ENCODE data around the gene ALG14.
"Not testable (repeated sequence)": the region's sequence is repeated elsewhere in the genome, so short reads cannot be mapped to it uniquely, and the experiment has no call there.

The ALG14 gene

DNA sequence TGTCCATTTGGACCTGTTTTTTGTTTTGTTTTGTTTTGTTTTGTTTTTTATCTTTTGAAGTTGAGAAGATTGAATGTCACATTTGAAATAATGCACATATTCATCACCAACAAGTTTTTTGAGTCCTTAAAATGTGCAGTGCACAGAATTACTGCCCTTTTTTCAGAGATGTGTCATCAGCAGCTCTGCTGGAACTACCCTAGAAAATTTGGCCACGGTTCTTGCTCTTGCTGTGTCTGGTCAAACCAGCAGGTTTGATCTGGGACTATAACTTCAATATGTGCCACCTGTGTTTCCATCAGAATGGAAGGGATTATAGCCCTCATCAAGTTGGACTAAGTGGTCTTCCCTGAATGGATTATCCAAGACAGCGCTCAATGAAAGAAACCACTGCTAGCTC lies 121.7 kb downstream of the ALG14 start:
- no peak for DNase-seq (ENCODE audit: low read depth in 1 of 2, low spot score in 1 of 2)
- no peak overlapping the region for H3K27ac ChIP-seq (replicated peaks)

DNA sequence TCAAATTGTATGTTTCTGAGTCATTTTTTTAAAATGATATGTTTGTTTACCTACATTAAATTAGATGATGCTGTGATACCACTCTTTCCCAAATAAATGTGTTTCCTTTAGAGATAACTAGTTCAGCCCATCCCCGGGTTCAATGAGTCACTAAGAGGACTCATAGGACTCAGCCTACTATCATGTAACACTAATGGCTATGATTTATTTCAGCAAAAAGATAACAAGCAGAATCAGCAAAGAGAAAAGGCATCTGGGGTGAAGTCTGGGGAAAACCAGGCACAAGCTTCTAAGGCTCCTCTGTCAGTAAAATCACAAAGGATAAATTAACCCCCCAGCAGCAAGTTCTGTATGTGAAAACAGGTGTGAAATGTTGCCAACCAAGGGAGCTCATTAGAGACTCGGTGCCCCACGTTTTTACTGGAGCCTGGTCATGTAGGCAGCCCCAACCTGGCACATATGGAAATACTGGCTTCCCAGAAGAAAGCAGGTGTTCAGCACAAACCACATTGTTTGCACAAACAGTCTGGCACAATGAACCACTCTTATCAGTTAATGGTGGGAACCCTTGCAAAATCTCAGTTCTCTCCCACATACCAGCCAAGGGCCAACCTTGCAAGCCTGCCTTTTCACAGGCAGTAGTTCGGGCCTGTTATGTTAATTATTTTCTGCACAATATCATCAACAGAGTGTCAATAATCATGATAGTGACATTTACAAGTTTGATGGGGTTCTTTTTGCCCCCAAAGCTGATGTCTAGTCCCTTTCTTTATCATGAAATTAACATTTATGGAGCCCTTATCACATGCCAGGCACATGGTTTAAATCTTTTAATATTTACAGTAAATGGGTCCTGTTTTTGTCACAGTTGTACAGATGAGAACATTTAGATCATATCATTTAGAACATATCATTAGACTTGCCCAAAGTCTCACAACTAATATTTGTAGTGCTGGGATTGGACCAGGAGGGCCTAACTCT lies 122.8 kb downstream of the ALG14 start:
- no peak for DNase-seq (ENCODE audit: low read depth in 1 of 2, low spot score in 1 of 2)
- no peak overlapping the region for H3K27ac ChIP-seq (replicated peaks)
- TF ChIP-seq SPI1 (IDR thresholded peaks at IDR 0.05; ENCODE audit: borderline replicate concordance, low read depth) (no peak), POLR2AphosphoS5 (IDR thresholded peaks at IDR 0.05; ENCODE audit: low read depth) (no peak)

More for the DNA sequence above, 121.7 kb downstream of the ALG14 start:
- TF ChIP-seq POLR2AphosphoS5 (IDR thresholded peaks at IDR 0.05; ENCODE audit: low read depth) = no peak
- TF ChIP-seq, protein P1, sequence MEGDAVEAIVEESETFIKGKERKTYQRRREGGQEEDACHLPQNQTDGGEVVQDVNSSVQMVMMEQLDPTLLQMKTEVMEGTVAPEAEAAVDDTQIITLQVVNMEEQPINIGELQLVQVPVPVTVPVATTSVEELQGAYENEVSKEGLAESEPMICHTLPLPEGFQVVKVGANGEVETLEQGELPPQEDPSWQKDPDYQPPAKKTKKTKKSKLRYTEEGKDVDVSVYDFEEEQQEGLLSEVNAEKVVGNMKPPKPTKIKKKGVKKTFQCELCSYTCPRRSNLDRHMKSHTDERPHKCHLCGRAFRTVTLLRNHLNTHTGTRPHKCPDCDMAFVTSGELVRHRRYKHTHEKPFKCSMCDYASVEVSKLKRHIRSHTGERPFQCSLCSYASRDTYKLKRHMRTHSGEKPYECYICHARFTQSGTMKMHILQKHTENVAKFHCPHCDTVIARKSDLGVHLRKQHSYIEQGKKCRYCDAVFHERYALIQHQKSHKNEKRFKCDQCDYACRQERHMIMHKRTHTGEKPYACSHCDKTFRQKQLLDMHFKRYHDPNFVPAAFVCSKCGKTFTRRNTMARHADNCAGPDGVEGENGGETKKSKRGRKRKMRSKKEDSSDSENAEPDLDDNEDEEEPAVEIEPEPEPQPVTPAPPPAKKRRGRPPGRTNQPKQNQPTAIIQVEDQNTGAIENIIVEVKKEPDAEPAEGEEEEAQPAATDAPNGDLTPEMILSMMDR (IDR thresholded peaks at IDR 0.05; ENCODE audit: insufficient read depth, low read length) = no peak
- Histone ChIP-seq H3K27me3 (ENCODE audit: insufficient read depth, poor library complexity, severe bottlenecking) (no peaks in the 10 kb centered on the region), H3K4me3 (replicated peaks; ENCODE audit: insufficient read depth, low read length) (no peak overlapping the region)

DNA sequence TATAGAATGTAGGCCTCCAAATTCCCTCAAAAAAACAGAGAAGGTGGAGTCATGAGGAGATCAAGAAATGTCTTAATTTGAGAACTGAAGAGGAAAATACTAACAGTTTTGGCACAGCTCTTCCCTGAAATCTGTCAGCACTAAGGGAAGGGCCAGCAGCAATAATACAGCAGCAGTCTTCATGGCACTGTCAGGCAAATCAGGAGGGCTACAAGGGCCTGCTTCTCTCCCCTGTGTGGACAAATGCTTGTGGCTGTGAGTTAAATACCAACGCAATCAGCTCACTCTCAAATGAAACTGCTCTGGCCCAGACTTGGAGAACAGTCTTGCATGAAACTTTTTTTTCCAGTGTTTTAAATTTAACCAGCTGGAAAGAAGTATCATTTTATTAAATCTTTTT lies 125.3 kb downstream of the ALG14 start:
- no peak for DNase-seq (ENCODE audit: low read depth in 1 of 2, low spot score in 1 of 2)
- Histone ChIP-seq H3K4me3 (replicated peaks; ENCODE audit: insufficient read depth, low read length) (no peak overlapping the region), H3K27me3 (ENCODE audit: insufficient read depth, poor library complexity, severe bottlenecking) (no peaks in the 10 kb centered on the region), H3K27ac (replicated peaks) (no peak overlapping the region)
- no peak for TF ChIP-seq GABPA (IDR thresholded peaks at IDR 0.05; ENCODE audit: low read depth)
- TF ChIP-seq, protein P2, sequence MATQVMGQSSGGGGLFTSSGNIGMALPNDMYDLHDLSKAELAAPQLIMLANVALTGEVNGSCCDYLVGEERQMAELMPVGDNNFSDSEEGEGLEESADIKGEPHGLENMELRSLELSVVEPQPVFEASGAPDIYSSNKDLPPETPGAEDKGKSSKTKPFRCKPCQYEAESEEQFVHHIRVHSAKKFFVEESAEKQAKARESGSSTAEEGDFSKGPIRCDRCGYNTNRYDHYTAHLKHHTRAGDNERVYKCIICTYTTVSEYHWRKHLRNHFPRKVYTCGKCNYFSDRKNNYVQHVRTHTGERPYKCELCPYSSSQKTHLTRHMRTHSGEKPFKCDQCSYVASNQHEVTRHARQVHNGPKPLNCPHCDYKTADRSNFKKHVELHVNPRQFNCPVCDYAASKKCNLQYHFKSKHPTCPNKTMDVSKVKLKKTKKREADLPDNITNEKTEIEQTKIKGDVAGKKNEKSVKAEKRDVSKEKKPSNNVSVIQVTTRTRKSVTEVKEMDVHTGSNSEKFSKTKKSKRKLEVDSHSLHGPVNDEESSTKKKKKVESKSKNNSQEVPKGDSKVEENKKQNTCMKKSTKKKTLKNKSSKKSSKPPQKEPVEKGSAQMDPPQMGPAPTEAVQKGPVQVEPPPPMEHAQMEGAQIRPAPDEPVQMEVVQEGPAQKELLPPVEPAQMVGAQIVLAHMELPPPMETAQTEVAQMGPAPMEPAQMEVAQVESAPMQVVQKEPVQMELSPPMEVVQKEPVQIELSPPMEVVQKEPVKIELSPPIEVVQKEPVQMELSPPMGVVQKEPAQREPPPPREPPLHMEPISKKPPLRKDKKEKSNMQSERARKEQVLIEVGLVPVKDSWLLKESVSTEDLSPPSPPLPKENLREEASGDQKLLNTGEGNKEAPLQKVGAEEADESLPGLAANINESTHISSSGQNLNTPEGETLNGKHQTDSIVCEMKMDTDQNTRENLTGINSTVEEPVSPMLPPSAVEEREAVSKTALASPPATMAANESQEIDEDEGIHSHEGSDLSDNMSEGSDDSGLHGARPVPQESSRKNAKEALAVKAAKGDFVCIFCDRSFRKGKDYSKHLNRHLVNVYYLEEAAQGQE (IDR thresholded peaks at IDR 0.05; ENCODE audit: insufficient replicate concordance, low read depth) = no peak

More for the DNA sequence above, 122.8 kb downstream of the ALG14 start:
- H3K4me3 ChIP-seq (replicated peaks; ENCODE audit: insufficient read depth, low read length) = no peak overlapping the region
- H3K27me3 ChIP-seq (ENCODE audit: insufficient read depth, poor library complexity, severe bottlenecking) = no peaks in the 10 kb centered on the region

DNA sequence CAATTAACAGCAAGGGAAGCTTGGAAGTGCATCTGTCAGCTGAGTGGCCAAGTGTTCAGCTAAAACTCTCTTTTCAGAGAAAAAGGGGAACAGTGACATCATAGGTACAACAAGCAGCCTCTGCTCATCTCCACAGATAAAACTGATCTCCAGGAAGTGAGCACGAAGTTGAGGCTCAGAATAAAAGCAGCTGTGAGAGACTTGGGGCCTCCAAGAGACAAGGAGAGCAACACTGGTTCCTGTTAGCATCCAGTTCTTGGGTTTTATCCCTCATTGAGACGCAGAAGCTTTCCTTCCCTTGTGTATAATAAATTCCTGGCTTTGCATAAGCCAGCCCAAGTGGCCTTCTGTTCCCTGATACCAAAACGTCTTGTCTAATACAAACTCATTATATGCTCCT lies 125.9 kb downstream of the ALG14 start:
- no peak for DNase-seq (ENCODE audit: low read depth in 1 of 2, low spot score in 1 of 2)
- no peak for TF ChIP-seq GABPA (IDR thresholded peaks at IDR 0.05; ENCODE audit: low read depth)
- peak; percentile 56; the same call in 1 of the 2 replicates for TF ChIP-seq SPI1 (IDR thresholded peaks at IDR 0.05; ENCODE audit: borderline replicate concordance, low read depth)
- Histone ChIP-seq H3K4me3 (replicated peaks; ENCODE audit: insufficient read depth, low read length) (no peak overlapping the region), H3K27ac (replicated peaks) (no peak overlapping the region), H3K27me3 (ENCODE audit: insufficient read depth, poor library complexity, severe bottlenecking) (no peaks in the 10 kb centered on the region)

DNA sequence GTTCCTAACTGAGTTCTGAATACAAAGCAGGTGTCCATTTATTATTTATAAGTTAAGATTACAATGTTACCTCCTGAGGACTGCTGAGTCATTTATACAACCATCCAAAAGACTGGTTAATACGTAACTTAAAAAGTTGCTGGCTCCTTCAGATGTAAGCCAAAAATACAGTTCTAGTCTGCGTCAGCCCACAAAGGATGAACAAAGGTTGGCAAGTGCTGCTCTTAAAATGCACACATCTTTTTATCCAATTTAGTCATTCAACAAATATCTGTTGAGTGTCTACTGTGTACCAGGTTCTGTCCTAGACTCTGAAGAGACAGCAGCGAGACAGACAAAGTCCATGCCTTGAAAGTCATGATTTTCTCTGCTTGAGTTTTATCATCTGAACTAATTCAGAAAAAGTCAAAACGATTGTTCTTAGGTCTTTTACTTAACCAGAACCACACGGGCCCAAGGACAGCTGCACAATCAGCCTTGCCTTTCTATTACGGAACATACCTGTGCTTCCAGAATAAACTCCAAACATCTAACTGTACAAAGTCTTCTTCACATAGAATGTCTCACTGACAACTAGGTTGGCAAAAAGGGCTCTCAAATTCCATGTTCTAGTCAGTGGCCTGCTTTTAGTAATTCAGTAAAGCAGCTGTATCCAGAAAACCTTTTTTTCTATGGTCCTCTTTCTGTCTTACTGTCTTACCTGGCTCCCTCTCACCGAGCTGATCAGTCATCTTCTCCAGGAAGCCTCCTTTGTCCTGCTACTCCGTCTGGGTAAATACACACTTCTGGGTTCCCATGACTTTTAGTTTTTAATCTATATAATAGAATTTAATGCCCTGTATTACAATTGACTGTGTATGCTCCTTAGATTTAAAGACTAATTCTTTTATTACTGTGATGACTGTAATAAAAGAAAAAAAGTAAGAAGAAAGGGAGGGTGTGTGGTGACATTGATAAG lies 130.3 kb downstream of the ALG14 start:
- TF ChIP-seq, protein P1 (IDR thresholded peaks at IDR 0.05; ENCODE audit: insufficient read depth, low read length) = no peak
- TF ChIP-seq, protein P2 (IDR thresholded peaks at IDR 0.05; ENCODE audit: insufficient replicate concordance, low read depth) = no peak
- TF ChIP-seq GABPA (IDR thresholded peaks at IDR 0.05; ENCODE audit: low read depth) (no peak), SPI1 (IDR thresholded peaks at IDR 0.05; ENCODE audit: borderline replicate concordance, low read depth) (no peak), POLR2AphosphoS5 (IDR thresholded peaks at IDR 0.05; ENCODE audit: low read depth) (no peak)
- Histone ChIP-seq H3K4me3 (replicated peaks; ENCODE audit: insufficient read depth, low read length) (no peak overlapping the region), H3K27me3 (ENCODE audit: insufficient read depth, poor library complexity, severe bottlenecking) (no peaks in the 10 kb centered on the region), H3K27ac (replicated peaks) (no peak overlapping the region)
- no peak for DNase-seq (ENCODE audit: low read depth in 1 of 2, low spot score in 1 of 2)

DNA sequence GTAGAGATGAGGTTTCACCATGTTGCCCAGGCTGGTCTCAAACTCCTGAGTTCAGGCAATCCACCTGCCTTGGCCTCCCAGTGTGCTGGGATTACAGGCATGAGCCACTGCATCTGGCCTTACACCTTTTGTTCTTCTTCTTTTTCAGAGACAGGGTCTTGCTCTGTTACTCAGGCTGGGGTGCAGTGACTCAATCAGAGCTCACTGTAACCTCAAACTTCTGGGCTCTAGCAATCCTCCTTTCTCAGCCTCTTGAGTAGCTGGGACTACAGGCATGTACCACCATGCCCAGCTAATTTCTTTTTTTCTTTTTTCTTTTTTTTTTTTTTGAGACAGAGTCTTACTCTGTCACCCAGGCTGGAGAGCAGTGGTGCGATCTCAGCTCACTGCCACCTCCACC lies 131.3 kb downstream of the ALG14 start:
- DNase-seq (ENCODE audit: low read depth in 1 of 2, low spot score in 1 of 2); H3K27ac ChIP-seq (replicated peaks); H3K27me3 ChIP-seq (ENCODE audit: insufficient read depth, poor library complexity, severe bottlenecking); H3K4me3 ChIP-seq (replicated peaks; ENCODE audit: insufficient read depth, low read length): not testable (repeated sequence)
